Measurements from ENCODE around the gene POU2F1.

GRCh38 chr1:167221126-167221737 is 546 bp downstream of the POU2F1 start:
- TF ChIP-seq CTCF (conservative IDR thresholded peaks at IDR 0.05) (no peak), EZH2 (IDR thresholded peaks at IDR 0.05; ENCODE audit: low read depth) (no peak)
